Nephron progenitor cell (in vitro differentiated cells): ENCODE data around the gene ATG5.

Source experiments
- DNase-seq: peaks from one replicate; pipeline ENCODE4 v3.0.0; 2021
- H3K27ac Mint-ChIP-seq: 2 replicates; pipeline ENCODE4 v1.8.0; 2021; ENCODE audit warnings: mild to moderate bottlenecking, moderate library complexity, mixed read lengths
- H3K27me3 Mint-ChIP-seq: 2 replicates; pipeline ENCODE4 v1.8.0; 2021; ENCODE audit warnings: mild to moderate bottlenecking, low read depth, mixed read lengths; ENCODE audit not compliant: poor library complexity
- H3K36me3 Mint-ChIP-seq: 2 replicates; pipeline ENCODE4 v1.8.0; 2021; ENCODE audit warnings: low read depth, mixed read lengths
- H3K4me1 Mint-ChIP-seq: 2 replicates; pipeline ENCODE4 v1.8.0; 2021; ENCODE audit warnings: mixed read lengths
- H3K4me3 Mint-ChIP-seq: 2 replicates; pipeline ENCODE4 v1.8.0; 2021; ENCODE audit warnings: mild to moderate bottlenecking, moderate library complexity, mixed read lengths
- H3K9me3 Mint-ChIP-seq: 2 replicates; pipeline ENCODE4 v1.8.0; 2021; ENCODE audit warnings: mild to moderate bottlenecking, moderate library complexity, mixed read lengths
- TF ChIP-seq, protein P1 (sequence below): fragments of 200-600 bp; sonication (generic); IDR thresholded peaks from 2 replicates; pipeline ENCODE4 v1.5.0; 2021; ENCODE audit warnings: antibody characterized with exemption

The ATG5 gene

DNA sequence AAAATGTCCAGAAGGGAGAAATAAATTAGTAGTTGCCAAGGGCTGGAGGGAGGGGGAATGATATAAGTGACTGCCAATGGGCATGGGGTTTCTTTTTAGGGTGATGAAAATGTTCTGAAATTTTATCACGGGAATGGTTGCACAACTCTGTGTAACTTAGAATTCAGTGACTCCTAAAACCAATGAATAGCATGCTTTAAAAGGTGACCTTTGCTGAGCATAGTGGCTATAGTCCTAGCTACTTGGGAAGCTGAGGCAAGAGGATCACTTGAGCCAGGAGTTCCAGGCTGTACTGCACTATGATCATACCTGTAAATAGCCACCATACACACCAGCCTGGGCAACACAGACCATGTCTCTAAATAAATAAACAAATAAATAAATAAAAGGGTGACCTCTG is 109.0 kb downstream of the ATG5 start:
- no peak for DNase-seq
- TF ChIP-seq, protein P1, sequence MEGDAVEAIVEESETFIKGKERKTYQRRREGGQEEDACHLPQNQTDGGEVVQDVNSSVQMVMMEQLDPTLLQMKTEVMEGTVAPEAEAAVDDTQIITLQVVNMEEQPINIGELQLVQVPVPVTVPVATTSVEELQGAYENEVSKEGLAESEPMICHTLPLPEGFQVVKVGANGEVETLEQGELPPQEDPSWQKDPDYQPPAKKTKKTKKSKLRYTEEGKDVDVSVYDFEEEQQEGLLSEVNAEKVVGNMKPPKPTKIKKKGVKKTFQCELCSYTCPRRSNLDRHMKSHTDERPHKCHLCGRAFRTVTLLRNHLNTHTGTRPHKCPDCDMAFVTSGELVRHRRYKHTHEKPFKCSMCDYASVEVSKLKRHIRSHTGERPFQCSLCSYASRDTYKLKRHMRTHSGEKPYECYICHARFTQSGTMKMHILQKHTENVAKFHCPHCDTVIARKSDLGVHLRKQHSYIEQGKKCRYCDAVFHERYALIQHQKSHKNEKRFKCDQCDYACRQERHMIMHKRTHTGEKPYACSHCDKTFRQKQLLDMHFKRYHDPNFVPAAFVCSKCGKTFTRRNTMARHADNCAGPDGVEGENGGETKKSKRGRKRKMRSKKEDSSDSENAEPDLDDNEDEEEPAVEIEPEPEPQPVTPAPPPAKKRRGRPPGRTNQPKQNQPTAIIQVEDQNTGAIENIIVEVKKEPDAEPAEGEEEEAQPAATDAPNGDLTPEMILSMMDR: no peak
- H3K4me1 Mint-ChIP-seq: peaks cover 15% of the 10 kb centered on the region
- H3K4me3 Mint-ChIP-seq: no peak overlapping the region
- no peak overlapping the region for H3K27ac Mint-ChIP-seq
- no peaks in the 10 kb centered on the region for H3K9me3 Mint-ChIP-seq
- no peaks in the 10 kb centered on the region for H3K36me3 Mint-ChIP-seq
- H3K27me3 Mint-ChIP-seq: no peaks in the 10 kb centered on the region

DNA sequence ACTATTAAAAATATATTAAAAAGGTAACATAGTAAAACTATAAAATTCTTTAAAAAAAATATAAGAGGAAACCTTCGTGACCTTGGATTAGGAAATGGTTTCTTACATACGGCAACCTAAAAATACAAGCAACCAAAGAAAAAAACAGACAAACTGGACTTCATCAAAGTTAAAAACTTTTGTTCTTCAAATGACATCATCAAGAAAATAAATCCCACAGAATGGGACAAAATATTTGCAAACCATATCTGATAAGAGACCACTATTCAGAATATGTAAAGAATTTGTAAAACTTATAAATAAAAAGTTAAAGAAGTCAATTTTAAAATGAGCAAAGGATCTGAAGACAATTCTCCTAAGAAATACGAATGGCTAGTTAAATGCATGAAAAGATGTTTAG is 110.0 kb downstream of the ATG5 start:
- no peak overlapping the region for H3K27ac Mint-ChIP-seq
- TF ChIP-seq, protein P1: no peak
- H3K36me3 Mint-ChIP-seq: peaks cover 6% of the 10 kb centered on the region
- H3K4me1 Mint-ChIP-seq: peaks cover 15% of the 10 kb centered on the region
- H3K9me3 Mint-ChIP-seq: no peaks in the 10 kb centered on the region
- no peak for DNase-seq
- no peak overlapping the region for H3K4me3 Mint-ChIP-seq
- H3K27me3 Mint-ChIP-seq: no peaks in the 10 kb centered on the region

DNA sequence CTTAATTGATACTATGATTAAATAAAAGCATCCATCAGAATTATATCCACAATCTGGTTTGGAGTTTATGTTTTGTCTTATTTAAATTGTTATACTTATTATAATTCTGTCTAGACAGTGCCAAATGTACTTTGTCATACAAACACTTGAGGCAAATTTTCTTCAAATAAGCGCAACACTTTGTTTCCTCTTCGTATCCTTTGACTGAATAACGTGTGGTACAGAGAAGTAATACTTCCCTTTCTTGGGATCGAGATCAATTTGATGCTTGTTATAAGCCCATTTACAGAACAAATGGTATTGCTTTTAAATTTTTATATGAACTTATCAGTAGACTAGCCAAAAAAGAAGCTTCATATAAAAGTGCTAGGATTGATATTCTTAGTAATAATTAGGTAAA is 111.0 kb downstream of the ATG5 start:
- TF ChIP-seq, protein P1: no peak
- H3K27ac Mint-ChIP-seq: no peak overlapping the region
- H3K4me1 Mint-ChIP-seq: peaks cover 15% of the 10 kb centered on the region
- no peak for DNase-seq
- H3K9me3 Mint-ChIP-seq: no peaks in the 10 kb centered on the region
- H3K27me3 Mint-ChIP-seq: no peaks in the 10 kb centered on the region
- H3K36me3 Mint-ChIP-seq: peaks cover 10% of the 10 kb centered on the region
- H3K4me3 Mint-ChIP-seq: no peak overlapping the region

DNA sequence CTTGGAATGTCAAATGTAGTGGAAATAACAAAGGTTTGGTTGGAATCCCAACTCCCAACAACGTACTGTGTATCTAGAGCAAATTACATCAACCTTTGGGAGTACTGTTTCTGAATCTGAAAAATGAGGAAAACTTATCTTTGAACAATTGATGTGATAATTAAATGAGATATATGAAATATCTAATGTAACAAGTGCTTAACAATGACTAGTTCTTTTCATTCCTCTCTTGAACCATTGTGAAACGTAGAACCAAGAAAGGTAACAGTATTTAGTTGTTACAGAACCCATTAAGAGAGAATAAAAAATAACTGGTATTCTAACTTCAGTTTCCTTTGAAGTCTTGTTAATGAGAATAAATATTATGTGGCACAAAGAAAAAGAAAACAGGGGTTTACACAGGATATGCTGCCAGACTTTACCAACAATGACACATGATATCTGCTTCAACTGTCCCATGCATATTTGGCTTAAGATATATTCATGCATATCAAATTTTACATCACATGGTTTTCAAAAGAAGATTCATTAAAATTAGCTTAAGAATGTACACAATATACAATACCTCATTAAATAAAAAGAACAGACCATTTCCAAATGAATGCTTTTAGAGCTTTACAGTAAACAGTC is 111.8 kb downstream of the ATG5 start:
- DNase-seq: no peak
- TF ChIP-seq, protein P1: no peak
- Mint-ChIP-seq H3K4me3 (no peak overlapping the region), H3K27ac (peak overlapping the region; percentile 75), H3K9me3 (peaks cover under 1% of the 10 kb centered on the region), H3K36me3 (peaks cover 17% of the 10 kb centered on the region), H3K4me1 (peaks cover 10% of the 10 kb centered on the region), H3K27me3 (no peaks in the 10 kb centered on the region)

DNA sequence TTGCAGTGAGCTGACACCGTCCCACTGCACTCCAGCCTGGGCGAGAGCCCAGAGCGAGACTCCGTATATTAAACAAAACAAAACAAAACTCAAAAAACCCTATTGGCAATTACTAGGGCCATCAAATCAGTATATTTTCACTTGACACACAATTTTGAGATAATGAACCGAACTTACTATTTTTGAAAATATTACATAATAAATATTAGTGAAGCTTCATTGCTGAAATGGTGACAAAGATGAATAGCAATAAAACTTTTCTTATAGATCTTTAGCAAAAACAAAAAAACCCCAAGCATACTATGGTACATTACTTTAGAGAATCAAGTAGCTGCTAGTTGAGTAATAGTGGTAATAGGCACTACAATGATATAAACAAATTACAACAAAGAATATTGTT is 113.0 kb downstream of the ATG5 start:
- TF ChIP-seq, protein P1: no peak
- H3K27ac Mint-ChIP-seq: no peak overlapping the region
- H3K4me3 Mint-ChIP-seq: no peak overlapping the region
- no peak for DNase-seq
- peaks cover 29% of the 10 kb centered on the region for H3K36me3 Mint-ChIP-seq
- H3K4me1 Mint-ChIP-seq: no peaks in the 10 kb centered on the region
- H3K27me3 Mint-ChIP-seq: no peaks in the 10 kb centered on the region
- peaks cover 8% of the 10 kb centered on the region for H3K9me3 Mint-ChIP-seq

DNA sequence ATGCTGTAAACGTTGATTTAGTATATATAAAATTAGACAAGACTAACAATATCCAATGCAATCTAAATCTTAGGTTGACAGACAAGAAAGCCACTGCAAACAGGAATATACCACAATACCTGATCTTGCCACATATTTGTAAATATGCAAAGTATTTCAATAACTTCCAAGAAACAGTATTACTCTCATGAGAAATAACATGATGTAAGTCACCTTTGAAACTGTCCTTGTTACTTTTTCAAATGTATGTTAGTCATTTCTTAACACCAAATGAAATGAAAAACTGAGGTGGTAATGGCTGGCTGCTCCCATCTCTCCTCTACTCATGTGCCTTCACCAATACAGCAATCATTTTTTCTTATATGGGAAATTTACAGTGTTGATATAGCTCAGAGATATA is 118.7 kb downstream of the ATG5 start:
- H3K27me3 Mint-ChIP-seq: no peaks in the 10 kb centered on the region
- peaks cover 9% of the 10 kb centered on the region for H3K4me1 Mint-ChIP-seq
- no peak overlapping the region for H3K27ac Mint-ChIP-seq
- H3K36me3 Mint-ChIP-seq: peaks cover 58% of the 10 kb centered on the region
- TF ChIP-seq, protein P1: no peak
- H3K4me3 Mint-ChIP-seq: no peak overlapping the region
- DNase-seq: no peak
- H3K9me3 Mint-ChIP-seq: peaks cover 12% of the 10 kb centered on the region
